ENCODE measurements around the gene PC.
"Not testable (repeated sequence)": the region's sequence is repeated elsewhere in the genome, so short reads cannot be mapped to it uniquely, and the experiment has no call there.

PC gene

DNA sequence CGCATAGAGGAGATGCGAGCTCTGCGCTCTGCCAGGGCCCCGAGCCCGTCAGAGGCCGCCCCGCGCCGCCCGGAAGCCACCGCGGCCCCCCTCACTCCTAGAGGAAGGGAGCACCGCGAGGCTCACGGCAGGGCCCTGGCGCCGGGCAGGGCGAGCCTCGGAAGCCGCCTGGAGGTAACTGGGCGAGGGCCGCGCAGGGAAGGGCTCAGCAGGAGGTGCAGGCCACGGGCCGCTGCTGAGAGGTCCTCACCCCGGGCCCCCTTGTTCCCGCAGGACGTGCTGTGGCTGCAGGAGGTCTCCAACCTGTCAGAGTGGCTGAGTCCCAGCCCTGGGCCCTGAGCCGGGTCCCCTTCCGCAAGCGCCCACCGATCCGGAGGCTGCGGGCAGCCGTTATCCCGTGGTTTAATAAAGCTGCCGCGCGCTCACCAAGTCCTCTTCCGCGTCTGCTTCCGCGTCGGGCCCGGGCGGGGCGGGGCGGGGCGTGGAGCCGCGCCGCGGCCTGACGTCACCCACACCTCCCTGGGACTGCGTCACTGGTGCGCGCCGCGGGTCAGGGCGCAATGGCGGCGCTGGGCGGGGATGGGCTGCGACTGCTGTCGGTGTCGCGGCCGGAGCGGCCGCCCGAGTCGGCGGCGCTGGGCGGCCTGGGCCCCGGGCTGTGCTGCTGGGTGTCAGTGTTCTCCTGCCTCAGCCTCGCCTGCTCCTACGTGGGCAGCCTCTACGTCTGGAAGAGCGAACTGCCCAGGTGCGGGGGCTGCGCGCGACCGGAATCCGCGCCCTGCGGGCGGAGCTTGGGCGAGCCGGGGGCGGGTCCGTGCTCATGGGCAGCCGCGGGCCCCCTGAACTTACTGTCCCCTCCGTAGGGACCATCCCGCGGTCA is 115.0 kb downstream of the PC start, which contains the start of gene RCE1:
Gene RCE1, plus strand, starts transcription at position 546 of the 880 bp plus-strand sequence. Its CDS starts 15 bp downstream, at position 561.
- Histone ChIP-seq H3K27me3 (ENCODE audit: low read depth, low read length) (no peaks in the 10 kb centered on the region), H3K4me3 (ENCODE audit: low read depth in 1 of 2, low read length in 2 of 2) (peak within 1 kb of the TSS; percentile 78 to 93), H3K36me3 (ENCODE audit: control insufficient read depth in 1 of 2, insufficient read depth in 2 of 2, low read length in 2 of 2) (peaks cover 17 to 49% of the 10 kb centered on the region in 2 donors), H3K9me3 (ENCODE audit: control insufficient read depth in 1 of 2, low read length in 2 of 2) (no peaks in the 10 kb centered on the region), H3K4me1 (ENCODE audit: control insufficient read depth in 1 of 2, insufficient read depth in 2 of 2, low read length in 2 of 2) (peaks cover 13 to 24% of the 10 kb centered on the region in 2 donors), H3K27ac (ENCODE audit: low read length) (peak within 1 kb of the TSS; percentile 92)

DNA sequence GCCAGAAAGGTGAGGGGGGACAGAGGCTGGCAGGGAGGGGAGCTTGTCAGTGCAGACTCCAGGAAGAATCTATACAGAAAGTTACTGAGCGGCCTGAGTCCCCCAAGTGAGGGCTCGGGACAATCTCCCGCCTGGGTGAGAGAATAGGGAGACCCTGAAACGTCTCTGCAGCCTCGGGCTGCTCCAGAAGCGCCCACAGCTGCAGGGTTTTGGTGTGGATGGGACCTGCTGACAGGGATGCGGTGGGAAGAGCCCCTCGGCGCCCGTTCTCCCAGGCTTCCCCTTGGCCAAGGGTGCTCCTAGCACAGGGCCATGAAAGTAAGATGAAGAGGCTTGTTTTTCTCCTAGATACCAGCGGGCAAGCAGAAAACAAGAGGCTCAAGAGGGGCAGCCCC is 115.7 kb downstream of the PC start:
- Histone ChIP-seq H3K9me3 (ENCODE audit: control insufficient read depth in 1 of 2, low read length in 2 of 2) (no peaks in the 10 kb centered on the region), H3K27me3 (ENCODE audit: low read depth, low read length) (no peaks in the 10 kb centered on the region), H3K4me1 (ENCODE audit: control insufficient read depth in 1 of 2, insufficient read depth in 2 of 2, low read length in 2 of 2) (peaks cover 13 to 24% of the 10 kb centered on the region in 2 donors), H3K36me3 (ENCODE audit: control insufficient read depth in 1 of 2, insufficient read depth in 2 of 2, low read length in 2 of 2) (peaks cover 14 to 44% of the 10 kb centered on the region in 2 donors), H3K4me3 (ENCODE audit: low read depth in 1 of 2, low read length in 2 of 2) (peak overlapping the region; percentile 78 to 93), H3K27ac (ENCODE audit: low read length) (peak overlapping the region; percentile 92)

DNA sequence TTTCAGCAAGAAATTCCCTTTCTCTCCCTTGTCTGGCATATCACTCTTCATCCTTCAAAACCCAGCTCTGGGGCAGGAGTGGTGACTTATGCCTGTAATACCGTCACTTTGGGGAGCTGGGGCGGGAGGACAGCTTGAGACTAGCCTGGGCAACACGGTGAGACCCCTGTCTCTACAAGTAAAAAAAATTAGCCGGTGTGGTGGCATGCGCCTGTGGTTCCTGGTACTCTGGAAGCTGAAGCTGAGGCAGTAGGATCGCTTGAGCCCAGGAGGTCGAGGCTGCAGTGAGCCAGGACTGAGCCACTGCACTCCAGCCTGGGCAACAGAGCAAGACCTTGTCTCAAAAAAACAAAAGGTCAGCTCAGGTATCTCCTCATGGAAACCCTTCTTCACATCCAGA is 116.3 kb downstream of the PC start:
- peaks cover 12 to 39% of the 10 kb centered on the region in 2 donors for H3K36me3 ChIP-seq (ENCODE audit: control insufficient read depth in 1 of 2, insufficient read depth in 2 of 2, low read length in 2 of 2)
- no peaks in the 10 kb centered on the region for H3K27me3 ChIP-seq (ENCODE audit: low read depth, low read length)
- peak overlapping the region; percentile 78 to 93 for H3K4me3 ChIP-seq (ENCODE audit: low read depth in 1 of 2, low read length in 2 of 2)
- no peaks in the 10 kb centered on the region for H3K9me3 ChIP-seq (ENCODE audit: control insufficient read depth in 1 of 2, low read length in 2 of 2)
- peak overlapping the region; percentile 92 for H3K27ac ChIP-seq (ENCODE audit: low read length)
- H3K4me1 ChIP-seq (ENCODE audit: control insufficient read depth in 1 of 2, insufficient read depth in 2 of 2, low read length in 2 of 2), result peaks cover 13 to 24% of the 10 kb centered on the region in 2 donors

DNA sequence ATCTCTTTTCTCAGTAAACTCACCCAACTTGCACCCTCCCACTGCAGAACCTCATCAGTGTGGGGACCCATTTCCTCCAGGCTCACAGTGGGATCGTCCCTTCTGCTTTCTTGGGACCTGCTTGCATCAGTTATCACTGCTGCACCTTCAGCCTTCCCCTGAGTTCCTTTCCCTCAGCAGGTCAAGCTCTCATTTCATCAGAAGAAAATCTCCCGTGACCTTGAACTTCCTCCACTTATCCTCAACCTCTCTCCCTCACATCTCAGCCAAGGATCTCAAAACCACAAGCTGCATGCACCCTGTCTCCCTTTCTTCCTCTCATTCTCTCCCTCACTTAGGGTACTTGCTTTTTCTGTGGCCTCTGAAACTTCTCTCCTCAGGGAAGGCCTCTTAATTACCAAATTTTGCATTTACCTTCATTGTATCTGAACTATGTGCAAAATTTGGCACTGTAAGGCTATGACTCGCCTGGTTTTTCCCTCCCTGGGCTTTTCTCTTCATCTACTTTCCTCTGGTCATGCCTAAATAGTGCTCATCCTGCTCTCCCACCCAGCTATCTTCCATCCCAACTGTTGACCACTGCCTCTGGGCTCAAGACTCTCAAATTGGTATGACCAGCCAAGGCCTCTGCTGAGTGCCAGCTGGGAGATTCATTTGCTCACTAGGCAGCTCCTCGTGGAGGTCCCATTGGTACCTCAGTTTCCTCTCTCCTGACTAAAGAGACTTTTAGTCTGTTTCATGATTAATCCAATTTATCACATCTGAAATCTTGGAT is 117.7 kb downstream of the PC start:
- Histone ChIP-seq H3K9me3 (ENCODE audit: control insufficient read depth in 1 of 2, low read length in 2 of 2) (no peaks in the 10 kb centered on the region), H3K27me3 (ENCODE audit: low read depth, low read length) (no peaks in the 10 kb centered on the region), H3K4me1 (ENCODE audit: control insufficient read depth in 1 of 2, insufficient read depth in 2 of 2, low read length in 2 of 2) (peaks cover 13 to 24% of the 10 kb centered on the region in 2 donors), H3K4me3 (ENCODE audit: low read depth in 1 of 2, low read length in 2 of 2) (no peak overlapping the region), H3K27ac (ENCODE audit: low read length) (no peak overlapping the region), H3K36me3 (ENCODE audit: control insufficient read depth in 1 of 2, insufficient read depth in 2 of 2, low read length in 2 of 2) (peaks cover 6 to 26% of the 10 kb centered on the region in 2 donors)

DNA sequence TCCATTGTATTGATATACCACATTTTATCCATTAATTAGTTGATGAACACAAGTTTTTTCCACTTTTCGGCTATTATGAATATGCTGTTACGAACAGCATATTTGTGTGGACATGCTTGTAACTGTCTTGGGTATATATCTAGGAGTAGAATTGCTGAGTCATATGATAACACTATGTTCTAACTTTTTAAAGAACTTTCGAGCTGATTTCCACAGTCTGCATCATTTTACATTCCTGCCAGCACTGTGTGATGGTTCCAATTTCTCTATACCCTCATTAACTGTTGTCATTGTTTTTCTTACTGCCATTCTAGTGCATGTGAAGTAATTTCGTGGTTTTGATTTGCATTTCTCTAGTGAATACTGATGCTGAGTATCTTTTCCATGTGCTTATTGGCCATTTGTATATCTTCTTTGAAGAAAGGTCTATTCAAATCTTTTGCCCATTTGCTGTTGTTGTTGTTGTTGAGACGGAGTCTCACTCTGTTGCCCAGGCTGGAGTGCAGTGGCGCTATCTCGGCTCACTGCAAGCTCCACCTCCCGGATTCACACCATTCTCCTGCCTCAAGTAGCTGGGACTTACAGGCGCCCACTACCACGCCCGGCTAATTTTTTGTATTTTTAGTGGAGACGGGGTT is 122.3 kb downstream of the PC start:
- Histone ChIP-seq H3K4me1 (ENCODE audit: control insufficient read depth in 1 of 2, insufficient read depth in 2 of 2, low read length in 2 of 2) (no peaks in the 10 kb centered on the region), H3K27ac (ENCODE audit: low read length) (no peak overlapping the region), H3K4me3 (ENCODE audit: low read depth in 1 of 2, low read length in 2 of 2) (no peak overlapping the region), H3K27me3 (ENCODE audit: low read depth, low read length) (no peaks in the 10 kb centered on the region), H3K9me3 (ENCODE audit: control insufficient read depth in 1 of 2, low read length in 2 of 2) (no peaks in the 10 kb centered on the region), H3K36me3 (ENCODE audit: control insufficient read depth in 1 of 2, insufficient read depth in 2 of 2, low read length in 2 of 2) (peaks cover 4 to 14% of the 10 kb centered on the region in 2 donors)

DNA sequence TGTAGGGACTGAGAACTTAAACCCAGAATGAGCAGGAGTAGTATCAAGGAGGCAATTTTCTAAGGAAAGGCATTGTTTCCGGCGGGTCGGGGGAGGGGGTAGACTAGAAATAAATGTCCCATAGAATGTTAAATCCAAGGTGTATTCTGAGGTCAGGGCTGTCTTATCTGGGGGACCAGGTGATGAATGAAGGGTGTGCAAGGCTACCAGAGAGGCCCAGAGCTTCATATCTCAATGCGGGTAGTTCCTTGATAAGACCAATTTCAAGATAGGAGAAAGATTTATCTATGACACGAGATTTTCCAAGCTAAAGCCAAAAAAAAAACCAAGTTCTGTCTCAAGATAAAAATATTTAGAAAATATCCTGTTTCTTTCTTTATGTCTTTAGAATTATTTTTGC is 123.2 kb downstream of the PC start:
- Histone ChIP-seq H3K9me3 (ENCODE audit: control insufficient read depth in 1 of 2, low read length in 2 of 2) (no peaks in the 10 kb centered on the region), H3K36me3 (ENCODE audit: control insufficient read depth in 1 of 2, insufficient read depth in 2 of 2, low read length in 2 of 2) (peaks cover 4 to 11% of the 10 kb centered on the region in 2 donors), H3K4me3 (ENCODE audit: low read depth in 1 of 2, low read length in 2 of 2) (no peak overlapping the region), H3K4me1 (ENCODE audit: control insufficient read depth in 1 of 2, insufficient read depth in 2 of 2, low read length in 2 of 2) (no peaks in the 10 kb centered on the region), H3K27me3 (ENCODE audit: low read depth, low read length) (no peaks in the 10 kb centered on the region), H3K27ac (ENCODE audit: low read length) (no peak overlapping the region)

DNA sequence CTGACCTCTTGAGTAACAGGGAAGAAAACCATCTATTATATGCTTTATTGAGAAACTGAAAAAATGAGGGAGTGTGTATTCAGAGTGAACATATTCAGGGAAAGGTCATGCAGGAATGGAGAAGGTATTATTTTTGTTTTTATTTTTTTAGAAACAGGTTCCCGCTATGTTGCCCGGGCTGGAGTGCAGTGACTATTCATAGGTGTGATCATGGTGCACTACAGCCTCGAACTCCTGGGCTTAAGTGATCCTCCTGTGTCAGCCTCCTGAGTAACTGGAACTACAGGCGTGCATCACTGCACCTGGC is 123.7 kb downstream of the PC start:
- no peak overlapping the region for H3K4me3 ChIP-seq (ENCODE audit: low read depth in 1 of 2, low read length in 2 of 2)
- no peaks in the 10 kb centered on the region for H3K4me1 ChIP-seq (ENCODE audit: control insufficient read depth in 1 of 2, insufficient read depth in 2 of 2, low read length in 2 of 2)
- no peaks in the 10 kb centered on the region for H3K9me3 ChIP-seq (ENCODE audit: control insufficient read depth in 1 of 2, low read length in 2 of 2)
- no peaks in the 10 kb centered on the region for H3K27me3 ChIP-seq (ENCODE audit: low read depth, low read length)
- no peak overlapping the region for H3K27ac ChIP-seq (ENCODE audit: low read length)
- H3K36me3 ChIP-seq (ENCODE audit: control insufficient read depth in 1 of 2, insufficient read depth in 2 of 2, low read length in 2 of 2), result peaks cover 4 to 6% of the 10 kb centered on the region in 2 donors

DNA sequence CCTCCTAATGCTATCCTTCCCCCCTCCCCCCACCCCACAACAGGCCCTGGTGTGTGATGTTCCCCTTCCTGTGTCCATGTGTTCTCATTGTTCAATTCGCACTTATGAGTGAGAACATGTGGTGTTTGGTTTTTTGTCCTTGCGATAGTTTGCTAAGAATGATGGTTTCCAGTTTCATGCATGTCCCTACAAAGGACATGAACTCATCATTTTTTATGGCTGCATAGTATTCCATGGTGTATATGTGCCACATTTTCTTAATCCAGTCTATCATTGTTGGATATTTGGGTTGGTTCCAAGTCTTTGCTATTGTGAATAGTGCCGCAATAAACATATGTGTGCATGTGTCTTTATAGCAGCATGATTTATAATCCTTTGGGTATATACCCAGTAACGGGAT is 133.6 kb downstream of the PC start:
- not testable (repeated sequence) for H3K27ac ChIP-seq (ENCODE audit: low read length); H3K4me3 ChIP-seq (ENCODE audit: low read depth in 1 of 2, low read length in 2 of 2); H3K9me3 ChIP-seq (ENCODE audit: control insufficient read depth in 1 of 2, low read length in 2 of 2); H3K4me1 ChIP-seq (ENCODE audit: control insufficient read depth in 1 of 2, insufficient read depth in 2 of 2, low read length in 2 of 2); H3K27me3 ChIP-seq (ENCODE audit: low read depth, low read length); H3K36me3 ChIP-seq (ENCODE audit: control insufficient read depth in 1 of 2, insufficient read depth in 2 of 2, low read length in 2 of 2)

DNA sequence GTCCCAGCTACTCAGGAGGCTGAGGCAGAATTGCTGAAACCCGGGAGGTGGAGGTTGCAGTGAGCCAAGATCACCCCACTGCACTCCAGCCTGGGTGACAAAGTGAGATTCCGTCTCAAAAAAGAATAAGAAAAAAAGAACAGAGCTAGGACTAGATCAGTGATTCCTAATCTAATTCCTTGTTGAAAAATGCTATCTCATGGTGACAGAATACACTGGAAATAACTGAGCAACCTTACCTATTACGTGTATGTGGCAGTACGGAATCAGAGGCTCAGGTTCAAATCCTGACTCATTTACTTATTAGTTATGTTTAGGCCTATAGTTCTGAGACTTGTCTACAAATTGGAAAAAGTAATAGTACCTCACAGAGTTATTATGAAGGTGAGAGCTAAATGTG is 134.5 kb downstream of the PC start:
- H3K4me3 ChIP-seq (ENCODE audit: low read depth in 1 of 2, low read length in 2 of 2), result no peak overlapping the region
- H3K9me3 ChIP-seq (ENCODE audit: control insufficient read depth in 1 of 2, low read length in 2 of 2), result no peaks in the 10 kb centered on the region
- no peaks in the 10 kb centered on the region for H3K4me1 ChIP-seq (ENCODE audit: control insufficient read depth in 1 of 2, insufficient read depth in 2 of 2, low read length in 2 of 2)
- no peak overlapping the region for H3K27ac ChIP-seq (ENCODE audit: low read length)
- peaks cover 0 to 5% of the 10 kb centered on the region in 2 donors for H3K36me3 ChIP-seq (ENCODE audit: control insufficient read depth in 1 of 2, insufficient read depth in 2 of 2, low read length in 2 of 2)
- no peaks in the 10 kb centered on the region for H3K27me3 ChIP-seq (ENCODE audit: low read depth, low read length)

DNA sequence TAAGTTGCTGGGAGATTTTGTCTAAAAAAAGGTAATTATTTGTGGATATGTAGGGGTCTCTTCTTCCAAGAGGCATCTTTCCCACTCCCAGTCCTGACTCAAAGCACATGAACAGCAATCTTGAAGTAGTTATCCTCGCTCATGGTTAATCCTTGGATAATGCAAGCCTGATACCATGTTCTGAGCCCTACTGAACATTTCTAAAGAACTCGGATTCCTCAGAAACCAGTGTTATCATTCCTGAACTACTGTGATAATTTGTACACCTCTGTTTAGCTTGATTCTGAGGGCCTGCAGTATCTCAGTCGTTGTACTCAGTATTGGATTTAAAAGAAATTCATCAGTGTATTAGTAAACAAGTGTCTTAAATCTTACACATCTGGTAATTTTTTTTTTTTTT is 137.3 kb downstream of the PC start:
- Histone ChIP-seq H3K4me3 (ENCODE audit: low read depth in 1 of 2, low read length in 2 of 2) (no peak overlapping the region), H3K27me3 (ENCODE audit: low read depth, low read length) (no peaks in the 10 kb centered on the region), H3K36me3 (ENCODE audit: control insufficient read depth in 1 of 2, insufficient read depth in 2 of 2, low read length in 2 of 2) (no peaks in the 10 kb centered on the region), H3K27ac (ENCODE audit: low read length) (no peak overlapping the region), H3K4me1 (ENCODE audit: control insufficient read depth in 1 of 2, insufficient read depth in 2 of 2, low read length in 2 of 2) (no peaks in the 10 kb centered on the region), H3K9me3 (ENCODE audit: control insufficient read depth in 1 of 2, low read length in 2 of 2) (no peaks in the 10 kb centered on the region)

DNA sequence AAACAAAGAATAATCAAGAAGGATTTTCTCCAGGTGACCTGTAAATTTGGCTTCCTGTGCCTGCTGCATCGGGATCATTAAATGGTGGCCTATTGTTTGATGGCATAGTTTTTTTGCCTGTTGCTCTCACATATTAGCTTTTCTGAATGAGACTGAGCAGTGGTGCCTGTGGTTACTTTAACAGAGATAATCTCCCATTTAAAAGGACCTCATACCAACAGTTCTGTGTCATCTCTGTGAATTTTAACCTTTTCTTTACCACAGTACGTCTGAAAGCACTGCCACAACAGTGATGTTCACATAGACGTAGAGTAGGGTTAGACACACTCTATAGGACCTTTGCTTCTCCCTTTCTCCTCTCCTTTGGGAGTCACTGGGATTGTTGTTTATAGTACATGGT is 137.8 kb downstream of the PC start:
- no peak overlapping the region for H3K4me3 ChIP-seq (ENCODE audit: low read depth in 1 of 2, low read length in 2 of 2)
- H3K9me3 ChIP-seq (ENCODE audit: control insufficient read depth in 1 of 2, low read length in 2 of 2), result no peaks in the 10 kb centered on the region
- H3K36me3 ChIP-seq (ENCODE audit: control insufficient read depth in 1 of 2, insufficient read depth in 2 of 2, low read length in 2 of 2), result no peaks in the 10 kb centered on the region
- H3K4me1 ChIP-seq (ENCODE audit: control insufficient read depth in 1 of 2, insufficient read depth in 2 of 2, low read length in 2 of 2), result no peaks in the 10 kb centered on the region
- no peaks in the 10 kb centered on the region for H3K27me3 ChIP-seq (ENCODE audit: low read depth, low read length)
- H3K27ac ChIP-seq (ENCODE audit: low read length), result no peak overlapping the region

All from muscle layer of duodenum (tissue), 2 donors.